GM18861 (cell line): ENCODE measurements around the gene PKDCC.
"Not testable (repeated sequence)": the region's sequence is repeated elsewhere in the genome, so short reads cannot be mapped to it uniquely, and the experiment has no call there.

Experiments used
- ATAC-seq: cut with Tn5 transposase; IDR thresholded peaks from one replicate; pipeline ENCODE4 v1.9.1; 2021; ENCODE audit not compliant: unreplicated experiment

Gene PKDCC

GRCh38 chr2:42063431-42064171 is 15.8 kb downstream of the PKDCC start:
- no peak for ATAC-seq

GRCh38 chr2:42064417-42064942 is 16.7 kb downstream of the PKDCC start:
- ATAC-seq = no peak

- not testable (repeated sequence) for ATAC-seq
Observed at GRCh38 chr2:42065753-42066152, 17.9 kb downstream of the PKDCC start.

- ATAC-seq = not testable (repeated sequence)
Observed at GRCh38 chr2:42067001-42067400, 19.2 kb downstream of the PKDCC start.

- ATAC-seq = no peak
Observed at GRCh38 chr2:42067521-42067920, 19.7 kb downstream of the PKDCC start.

- no peak for ATAC-seq
Observed at GRCh38 chr2:42068571-42069178, 20.9 kb downstream of the PKDCC start.

- no peak for ATAC-seq
Observed at GRCh38 chr2:42069568-42069967, 21.7 kb downstream of the PKDCC start.

- ATAC-seq = no peak
Observed at GRCh38 chr2:42071791-42072190, 24.0 kb downstream of the PKDCC start.

GRCh38 chr2:42072349-42073118 is 24.7 kb downstream of the PKDCC start:
- ATAC-seq = no peak

DNA sequence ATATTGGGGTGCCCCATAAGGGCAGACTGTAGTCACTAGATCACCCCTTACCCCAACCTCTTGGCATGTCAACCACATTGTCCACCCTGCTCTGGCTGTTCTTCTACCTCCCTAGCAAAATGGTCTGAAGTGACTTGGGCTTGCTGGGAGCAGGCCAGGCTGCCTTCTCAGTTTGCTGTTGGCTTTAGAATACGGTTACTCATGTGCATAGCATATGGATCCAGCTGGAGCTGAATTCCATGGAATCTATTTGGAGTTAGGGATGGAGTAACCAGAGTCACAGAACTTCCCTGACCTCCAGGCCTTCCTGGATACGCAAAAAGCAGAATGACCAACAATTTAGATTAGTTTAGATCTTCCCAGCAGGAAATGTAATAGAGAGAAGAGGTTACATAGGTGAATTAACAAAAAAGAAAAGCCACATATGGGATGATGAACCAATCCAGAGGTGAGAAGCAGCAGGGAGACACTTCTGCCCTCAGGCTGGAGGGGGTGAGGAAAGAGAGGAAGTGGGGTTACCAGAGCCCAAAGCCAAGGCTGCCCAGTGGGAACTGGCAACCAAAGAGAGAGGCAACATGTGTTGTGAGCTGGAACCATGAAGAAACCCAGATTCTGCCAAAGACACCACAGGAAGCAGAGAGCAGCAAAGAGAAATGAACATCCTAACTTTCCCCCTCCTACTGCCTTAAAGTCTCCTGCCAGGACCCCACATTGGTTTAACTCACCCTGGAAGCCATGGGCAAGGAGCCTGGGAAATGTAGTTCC is 26.1 kb downstream of the PKDCC start:
- ATAC-seq = no peak

- ATAC-seq = no peak
Observed at GRCh38 chr2:42074661-42075060, 26.8 kb downstream of the PKDCC start.

- no peak for ATAC-seq
Observed at GRCh38 chr2:42076357-42077225, 28.8 kb downstream of the PKDCC start.

GRCh38 chr2:42077343-42077742 is 29.5 kb downstream of the PKDCC start:
- ATAC-seq = no peak

GRCh38 chr2:42079737-42080287 is 32.0 kb downstream of the PKDCC start:
- no peak for ATAC-seq

GRCh38 chr2:42081151-42081550 is 33.3 kb downstream of the PKDCC start:
- ATAC-seq = not testable (repeated sequence)

DNA sequence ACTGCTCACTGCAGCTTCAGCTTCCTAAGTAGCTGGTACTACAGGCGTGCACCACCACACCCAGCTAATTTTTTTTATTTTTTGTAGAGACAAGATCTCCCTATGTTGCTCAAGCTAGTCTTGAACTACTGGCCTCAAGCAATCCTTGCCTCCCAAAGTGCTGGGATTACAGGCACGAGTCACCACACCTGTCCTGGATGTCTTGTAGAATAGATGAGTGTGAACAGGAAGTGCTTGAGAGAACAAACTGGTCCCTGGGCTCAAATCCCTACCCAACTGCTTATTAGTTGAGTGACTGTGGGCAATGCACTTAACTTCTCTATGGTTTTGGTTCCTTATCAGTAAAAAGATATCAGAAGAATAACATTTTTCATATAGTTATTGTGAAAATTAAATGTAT is 34.2 kb downstream of the PKDCC start:
- no peak for ATAC-seq

GRCh38 chr2:42084231-42084671 is 36.4 kb downstream of the PKDCC start:
- no peak for ATAC-seq

GRCh38 chr2:42085070-42085469 is 37.2 kb downstream of the PKDCC start:
- not testable (repeated sequence) for ATAC-seq

GRCh38 chr2:42085706-42086487 is 38.1 kb downstream of the PKDCC start:
- ATAC-seq = no peak
